ENCODE measurements around the gene TSEN2. TPM values are rescaled to one million over a fixed set of nuclear protein-coding genes. Genes with fewer than 3 reads are reported as not detected.

Gene TSEN2
- total and polyA plus RNA-seq, 2 of the 4 experiments (the other 2 are of a cell fraction) = 9.5 to 14.2 TPM

- Histone ChIP-seq H3K9ac (ENCODE audit: low read depth, low read length) (no peak overlapping the region), H2BK120ac (ENCODE audit: low read depth, low read length) (no peak overlapping the region), H3K4me1 (ENCODE audit: control insufficient read depth, insufficient read depth, low read length) (no peaks in the 10 kb centered on the region), H4K8ac (ENCODE audit: low read depth in 2 of 2, low read length in 2 of 2) (no peak overlapping the region), H2BK20ac (ENCODE audit: low read depth, low read length) (no peak overlapping the region), H3K23ac (ENCODE audit: low read depth, low read length) (no peak overlapping the region), H2BK15ac (ENCODE audit: low read depth, low read length) (no peak overlapping the region), H3K4ac (ENCODE audit: low read depth, low read length) (no peak overlapping the region), H3K9me1 (ENCODE audit: insufficient read depth, low read length) (no peaks in the 10 kb centered on the region), H4K91ac (ENCODE audit: insufficient read depth, low read depth, low read length) (no peak overlapping the region), H3K4me3 (ENCODE audit: insufficient read depth, low read depth, low read length) (no peak overlapping the region), H3K36me3 (ENCODE audit: control insufficient read depth, insufficient read depth, low read length) (no peaks in the 10 kb centered on the region), H3K18ac (ENCODE audit: low read depth, low read length) (no peak overlapping the region), H2AK5ac (ENCODE audit: low read depth, low read length) (no peak overlapping the region), H3K4me2 (ENCODE audit: low read depth, low read length) (no peak overlapping the region), H2AK9ac (replicated peaks; ENCODE audit: low read depth, low read length, poor library complexity) (no peak overlapping the region), H2BK5ac (ENCODE audit: low read depth, low read length, poor library complexity, severe bottlenecking) (no peak overlapping the region), H2AFZ (replicated peaks; ENCODE audit: low read length, poor library complexity) (no peak overlapping the region), H3K27ac (ENCODE audit: insufficient read depth, low read length) (no peak overlapping the region), H3K9me3 (ENCODE audit: control insufficient read depth, insufficient read depth, low read length) (no peaks in the 10 kb centered on the region), H3K79me1 (ENCODE audit: low read depth in 1 of 2, low read length in 2 of 2) (no peaks in the 10 kb centered on the region), H4K20me1 (ENCODE audit: insufficient read depth, low read length) (no peaks in the 10 kb centered on the region), H3K14ac (replicated peaks; ENCODE audit: low read depth, low read length) (no peak overlapping the region), H3K56ac (ENCODE audit: extremely low read depth, insufficient read depth, low read length) (no peak overlapping the region), H3K27me3 (ENCODE audit: control insufficient read depth, insufficient read depth, low read length) (no peaks in the 10 kb centered on the region), H4K5ac (ENCODE audit: low read depth, low read length) (no peak overlapping the region)
- intact Hi-C loops (cut with micrococcal nuclease) (no loop called here), in situ Hi-C loops (cut with MboI; ENCODE audit: low sequenced_read_pairs) (no loop called here), dilution Hi-C loops (cut with HindIII; ENCODE audit: low sequenced_read_pairs, unreplicated experiment) (no loop called here)
- no peak for TF ChIP-seq SMC3 (IDR thresholded peaks at IDR 0.05; ENCODE audit: low read depth, low read length)
- TF ChIP-seq BHLHE40 (IDR thresholded peaks at IDR 0.05; ENCODE audit: low read depth, low read length) = no peak
- TF ChIP-seq RFX5 (IDR thresholded peaks at IDR 0.05; ENCODE audit: low read depth, low read length) = no peak
- no peak for TF ChIP-seq MXI1 (IDR thresholded peaks at IDR 0.05; ENCODE audit: borderline replicate concordance, low read depth, low read length)
- peak; percentile 48 for TF ChIP-seq MAFK (IDR thresholded peaks at IDR 0.05; ENCODE audit: low read depth, low read length)
- TF ChIP-seq MAZ (IDR thresholded peaks at IDR 0.05; ENCODE audit: borderline replicate concordance, low read depth, low read length) = no peak
- TF ChIP-seq RCOR1 (IDR thresholded peaks at IDR 0.05; ENCODE audit: insufficient replicate concordance, low read length) = no peak
- no peak for TF ChIP-seq CHD1 (IDR thresholded peaks at IDR 0.05; ENCODE audit: low read depth, low read length)
- no peak for TF ChIP-seq POLR2A (IDR thresholded peaks at IDR 0.05; ENCODE audit: low read depth, low read length)
- CTCF ChIA-PET = no interaction called here
- no TSS peak for BruUV-seq (replicated peaks)
- POLR2A ChIA-PET (ENCODE audit: unreplicated experiment) = no interaction called here
- WGBS, 2 experiments (ENCODE audit: extremely low coverage in 2 of 2, insufficient read length in 1 of 2) = 83% methylated on average over 1 of the region's 7 CpGs; no CpG with 5 or more reads in 1 of the 2 experiments
- no peak for DNase-seq
- ATAC-seq (ENCODE audit: low read depth) = no peak
Observed at GRCh38 chr3:12549971-12550760, 65.9 kb downstream of the TSEN2 start.

Data from IMR-90 (cell line).